GM23338 (cell line): ENCODE results near the gene GRID1.

ENCODE experiments used
- TF ChIP-seq, protein P1 (sequence below): IDR thresholded peaks from one replicate; pipeline ENCODE4 v1.6.1; 2018; ENCODE audit warnings: antibody characterized with exemption; ENCODE audit not compliant: unreplicated experiment
- TF ChIP-seq, protein P2 (sequence below), 2 experiments: fragments of 200-600 bp in 1 of 2; sonication (generic) in 1 of 2; conservative IDR thresholded peaks; 2 replicates each; pipeline versions ENCODE4 v1.5.1 to v1.6.1; 2016 to 2017; ENCODE audit warnings: antibody characterized with exemption in 2 of 2, low read depth in 2 of 2, mild to moderate bottlenecking in 2 of 2, moderate library complexity in 1 of 2

DNA sequence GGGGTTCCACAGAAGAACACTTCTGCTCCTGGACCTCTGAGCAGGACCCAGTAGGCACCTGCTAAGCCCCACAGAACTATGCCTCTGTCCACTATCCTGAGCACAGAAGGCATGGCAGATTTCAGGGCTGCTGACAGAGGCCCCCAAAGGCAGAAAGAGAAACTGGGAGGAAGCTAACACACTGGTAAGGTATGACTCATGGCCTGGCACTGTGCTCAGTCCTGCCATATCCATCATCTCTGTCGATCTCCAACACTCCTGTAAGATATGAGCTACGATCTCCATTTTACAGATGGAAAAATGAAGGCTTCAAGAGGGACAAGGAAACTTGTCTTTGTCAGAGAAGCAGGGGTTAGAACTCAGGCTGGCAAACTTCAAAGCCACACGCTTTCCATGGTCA is 62.2 kb downstream of the GRID1 start:
- TF ChIP-seq, protein P1, sequence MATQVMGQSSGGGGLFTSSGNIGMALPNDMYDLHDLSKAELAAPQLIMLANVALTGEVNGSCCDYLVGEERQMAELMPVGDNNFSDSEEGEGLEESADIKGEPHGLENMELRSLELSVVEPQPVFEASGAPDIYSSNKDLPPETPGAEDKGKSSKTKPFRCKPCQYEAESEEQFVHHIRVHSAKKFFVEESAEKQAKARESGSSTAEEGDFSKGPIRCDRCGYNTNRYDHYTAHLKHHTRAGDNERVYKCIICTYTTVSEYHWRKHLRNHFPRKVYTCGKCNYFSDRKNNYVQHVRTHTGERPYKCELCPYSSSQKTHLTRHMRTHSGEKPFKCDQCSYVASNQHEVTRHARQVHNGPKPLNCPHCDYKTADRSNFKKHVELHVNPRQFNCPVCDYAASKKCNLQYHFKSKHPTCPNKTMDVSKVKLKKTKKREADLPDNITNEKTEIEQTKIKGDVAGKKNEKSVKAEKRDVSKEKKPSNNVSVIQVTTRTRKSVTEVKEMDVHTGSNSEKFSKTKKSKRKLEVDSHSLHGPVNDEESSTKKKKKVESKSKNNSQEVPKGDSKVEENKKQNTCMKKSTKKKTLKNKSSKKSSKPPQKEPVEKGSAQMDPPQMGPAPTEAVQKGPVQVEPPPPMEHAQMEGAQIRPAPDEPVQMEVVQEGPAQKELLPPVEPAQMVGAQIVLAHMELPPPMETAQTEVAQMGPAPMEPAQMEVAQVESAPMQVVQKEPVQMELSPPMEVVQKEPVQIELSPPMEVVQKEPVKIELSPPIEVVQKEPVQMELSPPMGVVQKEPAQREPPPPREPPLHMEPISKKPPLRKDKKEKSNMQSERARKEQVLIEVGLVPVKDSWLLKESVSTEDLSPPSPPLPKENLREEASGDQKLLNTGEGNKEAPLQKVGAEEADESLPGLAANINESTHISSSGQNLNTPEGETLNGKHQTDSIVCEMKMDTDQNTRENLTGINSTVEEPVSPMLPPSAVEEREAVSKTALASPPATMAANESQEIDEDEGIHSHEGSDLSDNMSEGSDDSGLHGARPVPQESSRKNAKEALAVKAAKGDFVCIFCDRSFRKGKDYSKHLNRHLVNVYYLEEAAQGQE, result no peak
- TF ChIP-seq, protein P2, sequence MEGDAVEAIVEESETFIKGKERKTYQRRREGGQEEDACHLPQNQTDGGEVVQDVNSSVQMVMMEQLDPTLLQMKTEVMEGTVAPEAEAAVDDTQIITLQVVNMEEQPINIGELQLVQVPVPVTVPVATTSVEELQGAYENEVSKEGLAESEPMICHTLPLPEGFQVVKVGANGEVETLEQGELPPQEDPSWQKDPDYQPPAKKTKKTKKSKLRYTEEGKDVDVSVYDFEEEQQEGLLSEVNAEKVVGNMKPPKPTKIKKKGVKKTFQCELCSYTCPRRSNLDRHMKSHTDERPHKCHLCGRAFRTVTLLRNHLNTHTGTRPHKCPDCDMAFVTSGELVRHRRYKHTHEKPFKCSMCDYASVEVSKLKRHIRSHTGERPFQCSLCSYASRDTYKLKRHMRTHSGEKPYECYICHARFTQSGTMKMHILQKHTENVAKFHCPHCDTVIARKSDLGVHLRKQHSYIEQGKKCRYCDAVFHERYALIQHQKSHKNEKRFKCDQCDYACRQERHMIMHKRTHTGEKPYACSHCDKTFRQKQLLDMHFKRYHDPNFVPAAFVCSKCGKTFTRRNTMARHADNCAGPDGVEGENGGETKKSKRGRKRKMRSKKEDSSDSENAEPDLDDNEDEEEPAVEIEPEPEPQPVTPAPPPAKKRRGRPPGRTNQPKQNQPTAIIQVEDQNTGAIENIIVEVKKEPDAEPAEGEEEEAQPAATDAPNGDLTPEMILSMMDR (conservative IDR thresholded peaks at IDR 0.05; ENCODE audit: low read depth in 2 of 2), result no peak
